SK-N-SH treated with all-trans-retinoic acid at 6 μM for 48 hours (cell line): ENCODE measurements around the gene ARID1A.

Source experiments
- RARB ChIP-seq: fragments of 250-450 bp; sonication (Bioruptor Pico); IDR thresholded peaks from 2 replicates; pipeline ENCODE4 v1.8.0; 2021; ENCODE audit warnings: mild to moderate bottlenecking, moderate library complexity
- ZC3H10 ChIP-seq: fragments of 250-450 bp; sonication (Bioruptor Pico); IDR thresholded peaks from 2 replicates; pipeline ENCODE4 v1.5.1; 2021; ENCODE audit warnings: mild to moderate bottlenecking, moderate library complexity
- TF ChIP-seq, protein P1 (sequence below): fragments of 250-450 bp; sonication (Bioruptor Pico); IDR thresholded peaks from 2 replicates; pipeline ENCODE4 v1.5.1; 2020; ENCODE audit warnings: low read depth, mild to moderate bottlenecking, moderate library complexity

DNA sequence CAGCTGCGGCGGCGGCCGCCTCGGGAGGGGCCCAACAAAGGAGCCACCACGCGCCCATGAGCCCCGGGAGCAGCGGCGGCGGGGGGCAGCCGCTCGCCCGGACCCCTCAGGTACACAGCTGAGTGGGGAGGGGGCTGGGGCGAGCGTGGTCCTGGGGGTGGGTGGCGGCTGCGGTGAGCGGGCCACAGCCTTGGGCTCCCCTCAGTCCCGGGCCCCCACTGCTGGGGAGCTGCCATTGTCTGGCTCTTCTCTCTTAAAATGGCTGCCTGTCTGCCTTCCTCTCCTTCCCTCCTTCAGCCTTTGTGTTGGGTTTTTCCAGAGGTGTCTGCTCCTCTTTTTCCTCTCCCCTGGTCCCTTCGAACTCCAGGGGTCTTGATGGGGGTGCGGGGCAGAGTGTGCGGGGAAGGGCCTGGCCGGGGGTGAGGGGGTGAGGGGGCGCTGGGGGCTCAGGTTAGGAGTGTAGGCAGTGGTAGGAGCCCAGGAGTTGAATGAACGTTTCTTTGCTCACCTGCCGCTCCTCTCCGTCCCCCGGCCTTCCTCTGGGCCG, 1.7 kb downstream of the ARID1A start:
- TF ChIP-seq ZC3H10 (CRISPR knock-in tag) (no peak), RARB (CRISPR knock-in tag) (no peak)
- TF ChIP-seq, protein P1, sequence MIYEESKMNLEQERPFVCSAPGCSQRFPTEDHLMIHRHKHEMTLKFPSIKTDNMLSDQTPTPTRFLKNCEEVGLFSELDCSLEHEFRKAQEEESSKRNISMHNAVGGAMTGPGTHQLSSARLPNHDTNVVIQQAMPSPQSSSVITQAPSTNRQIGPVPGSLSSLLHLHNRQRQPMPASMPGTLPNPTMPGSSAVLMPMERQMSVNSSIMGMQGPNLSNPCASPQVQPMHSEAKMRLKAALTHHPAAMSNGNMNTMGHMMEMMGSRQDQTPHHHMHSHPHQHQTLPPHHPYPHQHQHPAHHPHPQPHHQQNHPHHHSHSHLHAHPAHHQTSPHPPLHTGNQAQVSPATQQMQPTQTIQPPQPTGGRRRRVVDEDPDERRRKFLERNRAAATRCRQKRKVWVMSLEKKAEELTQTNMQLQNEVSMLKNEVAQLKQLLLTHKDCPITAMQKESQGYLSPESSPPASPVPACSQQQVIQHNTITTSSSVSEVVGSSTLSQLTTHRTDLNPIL (CRISPR knock-in tag) = no peak
